Stimulated activated CD4-positive, alpha-beta T cell treated with anti-CD3 and anti-CD28 coated beads, TNF-alpha, amount 100 ng/mL, for 24 hours (primary cell): Measurements from ENCODE around the gene CFAP92.
A peak's percentile ranks its signal among the peaks of the same experiment; 100 is the strongest.

Experiments
- DNase-seq, 3 experiments: peaks; one replicate each; pipeline ENCODE4 v3.0.0-alpha.2; 2020; ENCODE audit warnings: low read depth in 3 of 3

The CFAP92 gene

DNA sequence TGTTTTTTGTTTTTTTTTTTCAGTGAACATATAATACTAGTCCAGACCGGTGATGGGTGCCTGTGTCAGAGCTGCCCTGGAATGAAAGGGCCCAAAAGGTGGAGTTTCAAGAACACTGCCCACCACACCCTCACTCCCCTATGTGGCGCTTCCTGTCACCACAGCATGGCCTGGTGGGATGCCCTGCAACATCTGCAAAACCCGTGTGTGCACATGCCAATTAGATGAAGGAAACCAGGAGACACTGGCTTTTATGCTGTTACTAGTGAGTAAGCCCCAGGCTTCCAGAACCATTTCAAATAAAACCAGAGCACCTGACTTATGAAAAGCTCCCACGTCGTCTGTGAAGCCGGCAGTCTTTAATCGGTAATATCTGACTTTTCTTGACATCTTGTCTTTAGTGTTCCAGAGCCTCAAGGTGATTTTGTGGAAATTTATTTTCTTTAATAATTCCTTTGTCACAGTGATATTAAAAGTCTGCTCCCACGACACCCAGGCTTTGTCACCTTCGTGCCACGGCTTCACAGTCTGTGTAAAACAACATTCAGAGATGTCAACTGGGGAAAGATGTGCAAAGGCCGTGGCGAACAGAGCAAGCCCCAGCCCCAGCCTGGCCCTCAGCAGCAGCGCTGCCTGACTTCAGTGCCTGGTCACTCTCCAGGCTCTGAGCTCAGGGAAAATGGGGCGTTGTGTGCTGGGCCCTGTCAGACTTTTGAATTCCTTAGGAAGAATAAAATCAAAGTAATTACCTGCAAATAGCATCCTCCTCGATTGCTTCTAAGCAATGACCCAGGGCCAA is 6.4 kb downstream of the CFAP92 start:
- DNase-seq = no peak

DNA sequence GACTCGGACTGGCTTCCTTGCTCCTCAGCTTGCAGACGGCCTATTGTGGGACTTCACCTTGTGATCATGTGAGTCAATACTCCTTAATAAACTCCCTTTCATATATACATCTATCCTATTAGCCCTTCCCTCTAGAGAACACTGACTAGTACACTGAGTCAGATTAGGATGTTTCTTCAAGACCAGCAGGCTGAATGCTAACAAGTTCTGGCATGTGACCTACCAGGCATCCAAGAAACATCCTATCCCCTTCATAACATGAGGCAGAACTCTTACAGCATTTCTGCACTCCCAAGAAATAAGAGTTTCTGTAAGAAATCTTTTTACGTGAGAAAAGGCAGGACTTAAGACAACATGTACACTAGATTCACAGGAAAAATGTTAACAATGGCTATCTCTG is 9.3 kb downstream of the CFAP92 start:
- no peak for DNase-seq

- DNase-seq = no peak
Observed at GRCh38 chr3:128983293-128984069, 10.4 kb downstream of the CFAP92 start.

DNA sequence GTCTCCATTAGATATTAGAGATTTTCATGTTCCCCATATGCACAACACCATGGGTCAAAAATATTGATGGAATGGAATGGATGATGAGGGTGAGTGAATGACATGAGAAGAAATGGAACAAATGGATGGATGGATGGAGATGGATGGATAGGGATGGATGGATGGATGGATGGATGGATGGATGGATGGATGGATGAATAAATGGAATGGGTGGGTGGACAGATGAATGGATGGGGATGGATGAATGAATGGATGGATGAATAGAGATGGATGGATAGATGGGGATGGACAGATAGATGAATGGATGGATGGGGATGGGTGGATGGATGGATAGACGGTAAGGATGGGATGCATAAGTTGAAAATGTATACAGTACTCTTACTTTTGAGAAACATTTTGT is 18.6 kb downstream of the CFAP92 start:
- no peak for DNase-seq

GRCh38 chr3:128973988-128974564 is 19.8 kb downstream of the CFAP92 start:
- no peak for DNase-seq

DNA sequence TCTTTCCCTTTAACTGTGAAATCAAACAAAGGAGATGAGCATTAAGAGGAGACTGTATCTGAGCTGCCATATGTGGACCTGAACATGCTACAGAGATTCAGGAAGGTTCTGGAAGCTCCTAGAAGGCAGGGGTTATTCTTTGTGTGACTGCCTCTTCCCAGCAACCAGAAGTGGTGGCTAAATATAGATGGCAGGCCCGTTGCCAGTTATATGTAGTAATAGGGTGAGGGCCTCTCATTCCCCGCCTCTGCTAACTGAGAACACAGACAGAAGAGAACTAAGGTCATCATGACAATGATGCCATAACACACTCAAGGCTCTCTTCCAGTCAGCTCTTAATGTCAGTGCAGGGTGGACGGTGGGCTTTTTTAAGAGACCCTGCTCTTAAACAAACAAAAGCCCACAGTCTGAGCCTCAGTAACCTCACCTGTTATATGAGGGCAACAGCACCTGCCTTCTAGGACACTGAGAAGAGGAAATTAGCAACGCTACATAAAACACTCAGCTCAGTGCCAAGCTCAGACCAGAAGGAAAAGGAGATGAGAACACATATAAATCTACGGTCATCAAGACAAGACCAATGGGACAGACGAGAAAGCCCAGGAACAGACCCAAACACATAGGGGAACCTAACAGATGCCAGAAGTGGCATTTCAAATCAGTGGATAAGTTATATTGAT is 22.3 kb downstream of the CFAP92 start:
- no peak for DNase-seq

GRCh38 chr3:128970740-128971047 is 23.2 kb downstream of the CFAP92 start:
- DNase-seq = no peak

DNA sequence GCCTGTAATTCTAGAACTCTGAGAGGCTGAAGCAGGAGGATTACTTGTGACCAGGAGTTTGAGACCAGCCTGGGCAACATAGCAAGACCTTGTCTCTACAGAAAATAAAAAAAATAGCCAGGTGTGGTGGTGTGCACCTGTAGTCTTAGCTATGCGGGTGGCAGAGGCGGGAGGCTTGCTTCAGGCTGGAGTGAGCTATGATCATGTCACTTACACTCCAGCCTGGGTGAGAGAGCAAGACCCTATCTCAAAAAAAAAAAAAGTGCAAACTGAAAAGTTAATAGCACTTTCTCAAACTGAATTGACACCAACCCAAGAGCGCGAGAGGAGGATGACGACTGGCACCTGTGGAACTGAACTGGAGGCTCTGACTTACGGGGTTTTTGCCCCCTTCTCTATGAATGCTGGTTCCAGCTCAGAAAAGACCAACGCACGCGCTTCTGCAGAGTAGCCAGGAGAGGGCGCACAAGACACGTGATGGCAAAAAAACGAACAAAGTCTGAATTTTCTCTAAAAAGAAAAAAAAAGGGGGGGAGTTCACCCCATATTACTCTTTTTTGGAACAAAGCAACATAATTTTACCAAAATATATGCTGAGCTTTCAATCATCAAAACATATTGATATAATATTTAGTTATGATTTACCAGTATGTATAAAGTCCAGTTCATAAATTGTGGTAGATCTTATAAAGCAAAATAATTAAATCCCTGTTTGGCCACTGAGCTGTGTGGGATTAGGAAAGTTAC is 23.7 kb downstream of the CFAP92 start:
- peak; percentile 36 to 53 (median 46) for DNase-seq

DNA sequence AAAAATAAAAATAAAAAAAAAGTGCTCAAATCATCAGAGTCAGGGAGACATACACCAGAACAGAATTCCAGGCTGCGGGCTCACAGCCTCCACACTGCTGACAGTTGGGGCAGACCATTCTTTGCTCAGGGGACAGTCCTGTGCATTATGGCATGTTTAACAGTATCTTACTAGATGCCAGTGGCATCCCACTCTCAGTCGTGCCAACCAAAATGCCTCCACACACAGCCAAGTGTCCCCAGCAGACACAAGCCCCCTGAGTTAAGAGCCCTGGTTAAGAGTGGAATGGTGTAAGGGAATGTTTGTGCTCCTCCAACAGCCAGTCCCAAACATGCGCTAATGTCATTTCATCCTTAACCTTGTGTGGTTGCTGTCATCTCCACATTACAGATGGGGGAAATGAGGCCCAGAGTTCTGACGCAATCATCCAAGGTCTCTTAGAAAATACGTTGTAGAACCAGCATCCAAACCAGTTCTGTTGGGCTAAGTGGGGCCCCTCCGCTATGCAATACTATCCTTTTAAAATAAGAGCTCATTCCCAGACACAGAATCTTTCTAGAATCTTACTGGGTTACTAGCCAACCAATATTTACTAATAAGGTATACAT is 26.0 kb downstream of the CFAP92 start:
- no peak for DNase-seq

DNA sequence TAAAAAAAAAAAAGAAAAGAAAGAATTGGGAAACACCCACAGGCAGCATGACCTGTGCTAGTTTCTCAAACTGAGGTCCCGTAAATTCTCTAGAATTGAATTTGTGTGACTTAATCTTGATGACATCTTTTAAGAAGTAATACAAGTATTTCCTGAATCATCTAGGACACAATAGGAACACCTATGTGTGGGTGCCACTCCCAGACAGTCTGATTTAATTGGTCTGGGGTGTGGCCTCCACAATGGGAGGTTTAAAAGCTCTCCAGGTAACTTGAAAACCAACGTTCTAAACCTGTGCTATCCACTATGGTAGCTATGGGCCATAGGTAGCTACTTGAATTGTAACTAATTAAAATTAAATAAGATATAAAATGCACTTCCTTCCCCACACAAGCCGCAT is 28.1 kb downstream of the CFAP92 start:
- no peak for DNase-seq

DNA sequence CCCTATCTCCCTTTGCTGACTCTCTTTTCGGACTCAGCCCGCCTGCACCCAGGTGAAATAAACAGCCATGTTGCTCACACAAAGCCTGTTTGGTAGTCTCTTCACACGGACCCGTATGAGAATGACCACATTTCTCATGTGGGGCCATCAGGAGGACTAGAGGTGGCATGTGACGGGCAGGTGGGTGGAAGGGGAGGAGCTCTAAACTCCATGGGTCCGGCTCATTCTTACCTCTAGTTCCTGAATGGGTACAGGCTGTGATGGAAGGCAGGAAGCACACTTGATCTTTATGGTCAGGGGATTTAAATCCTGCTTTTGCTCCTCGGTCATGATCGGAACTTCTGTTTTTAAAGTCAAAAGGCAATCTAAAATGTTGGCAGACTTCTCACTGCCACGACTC is 28.6 kb downstream of the CFAP92 start:
- DNase-seq = no peak

DNA sequence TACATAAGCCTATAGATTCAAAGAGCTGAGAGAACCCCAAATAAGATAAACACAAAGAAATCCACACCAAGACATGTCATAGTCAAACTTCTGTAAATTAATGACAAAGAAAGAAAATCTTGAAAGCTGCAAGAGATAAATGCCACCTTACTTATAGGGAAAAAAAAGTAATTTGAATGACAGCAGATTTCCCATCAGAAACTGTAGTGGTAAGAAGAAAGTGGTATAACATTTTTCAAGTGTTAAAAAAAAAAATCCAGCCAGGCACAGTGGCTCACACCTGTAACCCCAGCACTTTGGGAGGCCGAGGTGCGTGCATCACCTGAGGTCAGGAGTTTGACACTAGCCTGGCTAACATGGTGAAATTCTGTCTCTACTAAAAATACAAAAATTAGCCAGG is 37.4 kb downstream of the CFAP92 start:
- no peak for DNase-seq

DNA sequence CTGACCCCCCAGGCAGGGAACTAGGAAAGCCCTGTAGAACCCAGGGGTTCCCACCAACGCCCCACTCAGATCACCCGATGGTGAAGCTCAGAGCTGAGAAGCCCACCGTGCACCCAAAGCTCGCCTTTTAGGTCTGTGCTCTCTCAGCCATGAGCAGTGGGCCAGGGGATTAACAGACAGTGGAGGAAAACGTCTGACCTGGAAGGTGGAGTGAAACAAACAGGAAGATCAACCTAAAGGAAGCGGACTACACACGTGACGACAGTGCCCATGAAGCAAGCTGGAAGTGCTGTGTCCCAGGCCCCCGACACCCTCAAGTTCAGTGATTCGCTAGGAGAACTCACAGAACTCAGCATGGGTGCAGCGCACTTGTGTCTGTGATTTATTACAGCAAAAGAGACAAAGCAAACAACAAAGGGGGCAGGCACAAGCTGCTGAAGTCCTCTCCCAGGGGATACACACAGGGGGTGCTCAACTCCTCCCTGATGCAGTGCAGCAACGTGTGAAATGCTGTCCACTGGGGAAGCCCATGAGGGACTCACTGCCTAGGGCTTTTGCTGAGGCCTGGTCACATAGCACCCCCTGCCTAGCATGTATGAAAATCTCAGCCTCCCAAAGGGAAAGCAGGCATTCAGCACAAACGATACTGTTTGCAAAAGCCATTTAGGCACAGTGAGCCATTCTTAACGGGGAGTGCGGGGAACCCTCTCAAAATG is 43.5 kb downstream of the CFAP92 start:
- peak in 1 of 3 experiments; percentile 4 for DNase-seq

- no peak for DNase-seq
Observed at GRCh38 chr3:128949158-128949557, 44.7 kb downstream of the CFAP92 start.

- no peak for DNase-seq
Observed at GRCh38 chr3:128946411-128946810, 47.5 kb downstream of the CFAP92 start.

DNA sequence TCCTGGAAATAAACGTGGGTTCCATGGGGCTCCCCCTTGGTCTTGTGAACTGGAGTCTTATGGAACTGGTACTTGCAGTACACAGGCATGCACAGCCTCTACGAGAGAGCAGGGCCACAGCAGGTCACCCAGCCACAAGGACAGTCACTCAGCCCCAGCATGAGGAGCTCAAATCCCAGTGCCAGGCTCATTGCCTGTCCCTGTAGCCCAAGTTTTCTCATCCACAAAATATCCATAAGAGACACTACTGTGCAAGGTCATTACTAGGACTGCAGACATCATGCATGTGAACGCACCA is 48.0 kb downstream of the CFAP92 start:
- no peak for DNase-seq

GRCh38 chr3:128945041-128945877 is 48.6 kb downstream of the CFAP92 start:
- no peak for DNase-seq

DNA sequence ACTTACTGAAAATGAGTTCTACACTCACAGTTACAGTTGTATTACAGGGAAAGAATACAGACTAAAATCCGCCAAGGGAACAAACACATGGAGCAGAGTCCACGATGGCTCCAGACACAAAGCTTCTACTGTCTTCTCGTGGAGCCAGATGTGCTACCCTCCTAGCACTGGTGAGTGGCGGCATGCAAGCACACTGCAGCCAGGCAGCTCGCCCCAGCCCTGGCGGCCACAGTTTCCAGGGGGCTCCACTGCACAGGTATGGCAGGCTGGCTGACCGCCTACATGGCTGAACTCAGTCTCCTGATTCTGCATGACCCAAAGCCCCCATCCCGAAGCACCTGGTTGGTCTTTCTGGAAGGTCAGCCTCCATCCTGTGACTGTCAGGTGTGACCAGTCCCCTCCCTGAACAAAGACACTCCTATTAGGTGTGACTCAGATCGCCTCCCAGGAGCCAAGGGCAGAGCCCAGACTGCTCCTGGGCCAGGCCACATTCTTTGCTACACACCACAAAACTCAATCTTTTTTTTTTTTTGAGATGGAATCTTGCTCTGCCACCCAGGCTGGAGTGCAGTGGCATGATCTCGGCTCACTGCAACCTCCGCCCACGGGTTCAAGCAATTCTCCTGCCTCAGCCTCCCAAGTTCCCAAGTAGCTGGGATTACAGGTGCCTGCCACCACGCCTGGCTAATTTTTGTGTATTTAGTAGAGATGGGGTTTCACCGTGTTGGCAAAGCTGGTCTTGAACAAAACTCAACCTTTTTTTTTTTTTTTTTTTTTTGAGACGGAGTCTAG is 51.5 kb downstream of the CFAP92 start:
- DNase-seq = no peak

- no peak for DNase-seq
Observed at GRCh38 chr3:128940252-128940651, 53.6 kb downstream of the CFAP92 start.
